Smooth muscle cell (in vitro differentiated cells): ENCODE results near the gene TREML4. TPM values are rescaled to one million over a fixed set of nuclear protein-coding genes. Genes with fewer than 3 reads are reported as not detected.

ENCODE experiments used
- DNase-seq: peaks from one replicate; lab custom pipeline; 2025; ENCODE audit not compliant: unreplicated experiment; lab: John Stamatoyannopoulos, UW
- H2AFZ ChIP-seq: fragments of 200-600 bp; sonication (generic); 2 replicates; pipeline ENCODE4 v1.6.0; 2016; ENCODE audit warnings: antibody characterized with exemption, low read depth, mild to moderate bottlenecking
- H3F3A ChIP-seq: fragments of 200-600 bp; sonication (generic); 2 replicates; pipeline ENCODE4 v1.6.0; 2017; ENCODE audit warnings: antibody characterized with exemption, low read depth
- H3K27ac ChIP-seq: fragments of 200-600 bp; sonication (generic); 2 replicates; pipeline ENCODE4 v1.5.1; 2016; ENCODE audit warnings: low read depth, mild to moderate bottlenecking
- H3K27me3 ChIP-seq: fragments of 200-600 bp; sonication (generic); 2 replicates; pipeline ENCODE4 v1.6.1; 2016; ENCODE audit warnings: low read depth, mild to moderate bottlenecking
- H3K36me3 ChIP-seq: fragments of 200-600 bp; sonication (generic); 2 replicates; pipeline ENCODE4 v1.5.1; 2016; ENCODE audit warnings: low read depth
- H3K4me1 ChIP-seq: fragments of 200-600 bp; sonication (generic); 2 replicates; pipeline ENCODE4 v1.5.1; 2016; ENCODE audit warnings: low read depth
- H3K4me2 ChIP-seq: fragments of 200-600 bp; sonication (generic); 2 replicates; pipeline ENCODE4 v1.6.0; 2016; ENCODE audit warnings: mild to moderate bottlenecking
- H3K4me3 ChIP-seq: fragments of 200-600 bp; sonication (generic); 2 replicates; pipeline ENCODE4 v1.5.1; 2016; ENCODE audit warnings: mild to moderate bottlenecking
- H3K79me2 ChIP-seq: fragments of 200-600 bp; sonication (generic); 2 replicates; pipeline ENCODE4 v1.6.0; 2016; ENCODE audit warnings: low read depth, mild to moderate bottlenecking
- H3K9ac ChIP-seq: fragments of 200-600 bp; sonication (generic); 2 replicates; pipeline ENCODE4 v1.6.0; 2016; ENCODE audit warnings: low read depth
- H3K9me3 ChIP-seq: fragments of 200-600 bp; sonication (generic); replicated peaks from 2 replicates; pipeline ENCODE4 v1.5.1; 2016; ENCODE audit warnings: low read depth
- H4K20me1 ChIP-seq: fragments of 200-600 bp; sonication (generic); 2 replicates; pipeline ENCODE4 v1.6.0; 2016; ENCODE audit warnings: low read depth
- WGBS: methylation state at CpG from one replicate; pipeline ENCODE4 v1.1.7; 2016; ENCODE audit warnings: low lambda C conversion rate; 5-methylcytosine and 5-hydroxymethylcytosine counted together
- polyA plus RNA-seq: library from polyadenylated mRNA; unstranded; fragments of >200 nt; fragmentation: Nextera tagmentation; extraction: Ambion mirVana; gene quantifications from 2 replicates; pipeline ENCODE4 v1.2.1, GENCODE V29; 2016
- total RNA-seq: library from RNA; depleted of rRNA; stranded (reverse); fragments of >200 nt; gene quantifications from 2 replicates; pipeline ENCODE4 v1.2.3, GENCODE V29; 2014
- TF ChIP-seq, protein P1 (sequence below): fragments of 200-600 bp; sonication (generic); IDR thresholded peaks from 2 replicates; pipeline ENCODE4 v1.5.1; 2017; ENCODE audit warnings: borderline replicate concordance, mild to moderate bottlenecking, antibody characterized with exemption; ENCODE audit not compliant: insufficient read depth, poor library complexity, severe bottlenecking

TREML4 gene
- total and polyA plus RNA-seq, 2 experiments from 2014 or later: not detected

DNA sequence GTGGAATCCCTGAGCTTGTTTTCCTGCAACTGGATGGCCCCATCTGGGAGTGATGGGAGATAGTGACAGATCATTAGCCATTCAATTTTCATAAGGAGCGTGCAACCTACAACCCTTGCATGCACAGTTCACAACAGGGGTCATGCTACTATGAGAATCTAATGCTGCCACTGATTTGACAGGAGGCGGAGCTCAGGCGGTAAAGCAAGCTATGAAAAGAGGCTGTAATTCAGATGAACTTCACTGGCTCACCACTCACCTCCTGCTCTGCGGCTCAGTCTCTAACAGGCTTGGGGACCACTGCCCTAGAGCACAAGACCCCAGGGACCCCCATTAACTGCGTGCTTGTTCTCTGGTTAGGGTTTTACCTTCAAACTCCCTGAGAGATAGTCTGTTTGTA is 12.4 kb upstream of the TREML4 start:
- Histone ChIP-seq H3K9me3 (no peaks in the 10 kb centered on the region), H4K20me1 (no peaks in the 10 kb centered on the region), H3K4me3 (no peak overlapping the region), H3K27me3 (peaks cover 40% of the 10 kb centered on the region), H2AFZ (no peak overlapping the region), H3K9ac (no peak overlapping the region), H3F3A (no peaks in the 10 kb centered on the region), H3K4me2 (no peak overlapping the region), H3K36me3 (no peaks in the 10 kb centered on the region), H3K4me1 (no peaks in the 10 kb centered on the region), H3K79me2 (no peaks in the 10 kb centered on the region), H3K27ac (no peak overlapping the region)
- TF ChIP-seq, protein P1, sequence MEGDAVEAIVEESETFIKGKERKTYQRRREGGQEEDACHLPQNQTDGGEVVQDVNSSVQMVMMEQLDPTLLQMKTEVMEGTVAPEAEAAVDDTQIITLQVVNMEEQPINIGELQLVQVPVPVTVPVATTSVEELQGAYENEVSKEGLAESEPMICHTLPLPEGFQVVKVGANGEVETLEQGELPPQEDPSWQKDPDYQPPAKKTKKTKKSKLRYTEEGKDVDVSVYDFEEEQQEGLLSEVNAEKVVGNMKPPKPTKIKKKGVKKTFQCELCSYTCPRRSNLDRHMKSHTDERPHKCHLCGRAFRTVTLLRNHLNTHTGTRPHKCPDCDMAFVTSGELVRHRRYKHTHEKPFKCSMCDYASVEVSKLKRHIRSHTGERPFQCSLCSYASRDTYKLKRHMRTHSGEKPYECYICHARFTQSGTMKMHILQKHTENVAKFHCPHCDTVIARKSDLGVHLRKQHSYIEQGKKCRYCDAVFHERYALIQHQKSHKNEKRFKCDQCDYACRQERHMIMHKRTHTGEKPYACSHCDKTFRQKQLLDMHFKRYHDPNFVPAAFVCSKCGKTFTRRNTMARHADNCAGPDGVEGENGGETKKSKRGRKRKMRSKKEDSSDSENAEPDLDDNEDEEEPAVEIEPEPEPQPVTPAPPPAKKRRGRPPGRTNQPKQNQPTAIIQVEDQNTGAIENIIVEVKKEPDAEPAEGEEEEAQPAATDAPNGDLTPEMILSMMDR: no peak
- WGBS: 85% methylated on average over 5 of the region's 5 CpGs
- DNase-seq: no peak

DNA sequence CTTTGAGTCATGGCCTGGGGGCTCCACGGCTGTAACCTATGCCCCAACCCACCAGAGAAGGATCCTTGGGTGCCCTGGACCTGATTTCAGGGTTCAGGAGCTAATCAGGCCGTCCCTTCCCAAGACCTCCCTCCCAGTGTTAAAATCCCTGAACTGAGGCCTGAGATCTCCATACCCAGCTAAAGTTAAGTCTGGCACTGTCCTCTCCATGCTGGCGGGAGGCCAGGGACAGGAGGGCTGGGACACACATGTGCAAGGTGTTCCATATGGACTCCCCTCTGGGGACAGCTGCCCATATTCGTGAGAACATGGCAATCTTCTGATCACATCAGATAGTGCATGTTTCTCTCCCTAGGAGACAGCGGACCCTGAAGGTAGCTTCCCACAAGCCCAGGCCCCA is 11.5 kb upstream of the TREML4 start:
- Histone ChIP-seq H3K79me2 (no peaks in the 10 kb centered on the region), H4K20me1 (no peaks in the 10 kb centered on the region), H3K9ac (no peak overlapping the region), H3F3A (no peaks in the 10 kb centered on the region), H3K27me3 (peaks cover 31% of the 10 kb centered on the region), H3K27ac (no peak overlapping the region), H2AFZ (no peak overlapping the region), H3K9me3 (no peaks in the 10 kb centered on the region), H3K4me2 (no peak overlapping the region), H3K4me3 (no peak overlapping the region), H3K4me1 (no peaks in the 10 kb centered on the region), H3K36me3 (no peaks in the 10 kb centered on the region)
- WGBS: 88% methylated on average over 5 of the region's 5 CpGs
- DNase-seq: no peak
- TF ChIP-seq, protein P1: no peak

DNA sequence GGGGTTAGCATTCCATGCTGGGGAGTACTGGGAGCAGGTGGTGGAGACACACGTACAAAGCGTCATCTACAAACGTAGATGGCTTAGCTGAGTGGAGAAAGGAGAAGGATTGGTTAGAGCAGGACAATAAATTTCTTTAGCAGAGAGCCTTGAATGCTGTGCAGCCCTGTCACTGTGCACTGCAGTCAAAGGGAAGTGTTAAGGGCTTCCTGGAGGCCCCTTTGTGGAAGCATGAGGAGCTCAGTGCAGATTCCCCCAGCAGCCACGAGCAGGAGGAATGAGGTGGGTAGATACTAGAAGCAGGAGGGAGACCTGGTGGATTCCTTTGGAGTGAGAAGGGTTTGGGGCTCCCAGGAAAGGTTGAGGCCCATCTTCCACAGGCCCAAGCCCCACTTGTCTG is 6.1 kb upstream of the TREML4 start:
- TF ChIP-seq, protein P1: no peak

DNA sequence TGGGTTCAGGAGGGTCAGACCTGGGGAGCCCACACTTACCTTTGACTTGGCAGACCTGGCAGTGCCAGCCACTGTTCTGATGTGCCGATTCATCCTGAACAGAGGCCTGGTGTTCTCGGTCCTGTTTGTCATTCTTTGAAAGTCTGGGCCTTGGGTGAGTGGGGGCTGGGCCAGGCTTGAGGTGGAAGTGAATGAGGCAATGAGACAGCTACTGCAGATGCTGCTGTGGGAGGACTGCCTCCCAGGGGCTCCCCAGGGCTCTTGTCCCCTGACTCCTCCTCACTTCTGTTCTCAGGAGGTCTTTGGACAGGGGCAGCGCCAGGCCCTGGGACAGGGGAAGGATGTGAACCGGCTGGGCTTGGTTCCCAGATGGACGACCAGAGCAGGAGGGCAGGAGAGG is 5.6 kb upstream of the TREML4 start:
- Histone ChIP-seq H3K9me3 (no peaks in the 10 kb centered on the region), H3F3A (no peaks in the 10 kb centered on the region), H3K4me3 (no peak overlapping the region), H2AFZ (no peak overlapping the region), H4K20me1 (no peaks in the 10 kb centered on the region), H3K4me2 (no peak overlapping the region), H3K79me2 (no peaks in the 10 kb centered on the region), H3K4me1 (no peaks in the 10 kb centered on the region), H3K9ac (no peak overlapping the region), H3K36me3 (no peaks in the 10 kb centered on the region), H3K27ac (no peak overlapping the region), H3K27me3 (peaks cover 39% of the 10 kb centered on the region)
- 93% methylated on average over 5 of the region's 5 CpGs for WGBS
- DNase-seq: no peak
- TF ChIP-seq, protein P1: no peak

More for the DNA sequence above, 6.1 kb upstream of the TREML4 start:
- Histone ChIP-seq H3F3A (no peaks in the 10 kb centered on the region), H3K79me2 (no peaks in the 10 kb centered on the region), H3K27me3 (peaks cover 35% of the 10 kb centered on the region), H3K4me3 (no peak overlapping the region), H3K4me2 (no peak overlapping the region), H3K9me3 (no peaks in the 10 kb centered on the region), H3K9ac (no peak overlapping the region), H2AFZ (no peak overlapping the region), H3K36me3 (no peaks in the 10 kb centered on the region), H3K4me1 (no peaks in the 10 kb centered on the region), H4K20me1 (no peaks in the 10 kb centered on the region), H3K27ac (no peak overlapping the region)
- WGBS: 75% methylated on average over 4 of the region's 4 CpGs
- no peak for DNase-seq
